H9 (cell line): ENCODE data around the gene SH3RF3. TPM values are rescaled to one million over a fixed set of nuclear protein-coding genes. Genes with fewer than 3 reads are reported as not detected.

Experiments
- DNase-seq: peaks from one replicate; pipeline ENCODE4 v3.0.0-alpha.2; 2017
- H2AFZ ChIP-seq: one replicate; pipeline ENCODE4 v1.6.1; 2013; ENCODE audit warnings: mild to moderate bottlenecking, low read length, control low read depth, moderate library complexity
- H2AK5ac ChIP-seq: 2 replicates; pipeline ENCODE4 v1.6.1; 2013; ENCODE audit warnings: low read length, control low read depth, mixed read lengths; ENCODE audit not compliant: insufficient read length
- H2BK120ac ChIP-seq: one replicate; pipeline ENCODE4 v1.6.1; 2013; ENCODE audit warnings: low read depth, mild to moderate bottlenecking, low read length, control low read depth, inconsistent platforms; ENCODE audit not compliant: poor library complexity, severe bottlenecking
- H2BK12ac ChIP-seq: 2 replicates; pipeline ENCODE4 v1.6.1; 2013; ENCODE audit warnings: low read length, control low read depth, mixed read lengths, low read depth; ENCODE audit not compliant: insufficient read length
- H2BK15ac ChIP-seq: 2 replicates; pipeline ENCODE4 v1.6.1; 2013; ENCODE audit warnings: low read depth, low read length, control low read depth
- H2BK20ac ChIP-seq: one replicate; pipeline ENCODE4 v1.6.1; 2013; ENCODE audit warnings: low read depth, mild to moderate bottlenecking, low read length, control low read depth, inconsistent platforms; ENCODE audit not compliant: poor library complexity, severe bottlenecking
- H2BK5ac ChIP-seq: 2 replicates; pipeline ENCODE4 v1.6.1; 2013; ENCODE audit warnings: low read length, control low read depth, mixed read lengths; ENCODE audit not compliant: insufficient read length
- H3K14ac ChIP-seq: 2 replicates; pipeline ENCODE4 v1.6.1; 2013; ENCODE audit warnings: low read length, control low read depth; ENCODE audit not compliant: insufficient read depth
- H3K18ac ChIP-seq: 2 replicates; pipeline ENCODE4 v1.6.1; 2013; ENCODE audit warnings: low read depth, mild to moderate bottlenecking, mixed read lengths, low read length, control low read depth; ENCODE audit not compliant: insufficient read length
- H3K23ac ChIP-seq: 2 replicates; pipeline ENCODE4 v1.6.1; 2013; ENCODE audit warnings: low read length, control low read depth, mixed read lengths, low read depth; ENCODE audit not compliant: insufficient read length
- H3K23me2 ChIP-seq: 2 replicates; pipeline ENCODE4 v1.6.1; 2013; ENCODE audit warnings: low read depth, mild to moderate bottlenecking, mixed read lengths, low read length, control low read depth; ENCODE audit not compliant: insufficient read length, poor library complexity, severe bottlenecking
- H3K27ac ChIP-seq: 2 replicates; pipeline ENCODE4 v1.5.1; 2013; ENCODE audit warnings: low read length, control low read depth, mixed read lengths, low read depth; ENCODE audit not compliant: insufficient read length
- H3K27me3 ChIP-seq: 2 replicates; pipeline ENCODE4 v1.6.1; 2013; ENCODE audit warnings: low read length, control low read depth, inconsistent platforms; ENCODE audit not compliant: insufficient read depth
- H3K4ac ChIP-seq: 2 replicates; pipeline ENCODE4 v1.6.1; 2013; ENCODE audit warnings: low read depth, mild to moderate bottlenecking, control low read depth, inconsistent platforms, low read length, moderate library complexity
- H3K4me1 ChIP-seq: 2 replicates; pipeline ENCODE4 v1.6.1; 2013; ENCODE audit warnings: low read length, control low read depth, inconsistent platforms; ENCODE audit not compliant: insufficient read depth
- H3K4me2 ChIP-seq: 2 replicates; pipeline ENCODE4 v1.6.1; 2013; ENCODE audit warnings: low read length, control low read depth, mixed read lengths; ENCODE audit not compliant: insufficient read length, insufficient read depth
- H3K56ac ChIP-seq: 2 replicates; pipeline ENCODE4 v1.6.1; 2013; ENCODE audit warnings: low read depth, mild to moderate bottlenecking, mixed read lengths, low read length, control low read depth; ENCODE audit not compliant: insufficient read length
- H3K79me1 ChIP-seq: 2 replicates; pipeline ENCODE4 v1.6.1; 2013; ENCODE audit warnings: low read depth, mild to moderate bottlenecking, moderate library complexity, low read length, control low read depth, inconsistent platforms; ENCODE audit not compliant: insufficient read depth, poor library complexity, severe bottlenecking
- H3K79me2 ChIP-seq: 2 replicates; pipeline ENCODE4 v1.6.1; 2013; ENCODE audit warnings: low read length, control low read depth, inconsistent platforms; ENCODE audit not compliant: insufficient read depth
- H3K9ac ChIP-seq: 2 replicates; pipeline ENCODE4 v1.6.1; 2013; ENCODE audit warnings: low read length, control low read depth, mixed read lengths; ENCODE audit not compliant: insufficient read length; ENCODE audit errors: extremely low read depth
- H3K9me3 ChIP-seq: one replicate; pipeline ENCODE4 v1.6.1; 2013; ENCODE audit warnings: low read depth, low read length, inconsistent platforms; ENCODE audit not compliant: control insufficient read depth
- H3T11ph ChIP-seq: one replicate; pipeline ENCODE4 v1.6.1; 2013; ENCODE audit warnings: mild to moderate bottlenecking, low read length, control low read depth, inconsistent platforms
- H4K20me1 ChIP-seq: one replicate; pipeline ENCODE4 v1.6.1; 2013; ENCODE audit not compliant: control insufficient read depth, insufficient read length, insufficient read depth
- H4K5ac ChIP-seq: 2 replicates; pipeline ENCODE4 v1.6.1; 2013; ENCODE audit warnings: low read depth, mild to moderate bottlenecking, mixed read lengths, low read length, control low read depth; ENCODE audit not compliant: insufficient read length
- H4K8ac ChIP-seq: replicated peaks from 2 replicates; pipeline ENCODE4 v1.6.1; 2013; ENCODE audit warnings: low read length, control low read depth, mixed read lengths, low read depth; ENCODE audit not compliant: insufficient read length
- H4K91ac ChIP-seq: 2 replicates; pipeline ENCODE4 v1.6.1; 2013; ENCODE audit warnings: low read depth, mild to moderate bottlenecking, moderate library complexity, mixed read lengths, low read length, control low read depth; ENCODE audit not compliant: insufficient read length
- H3K27ac Mint-ChIP-seq, 3 experiments: 2 replicates in 2 of 3; 3 replicates in 1 of 3; pipeline ENCODE4 v1.8.0; 2020 to 2021; ENCODE audit warnings: mixed read lengths in 3 of 3, mild to moderate bottlenecking in 1 of 3, moderate library complexity in 1 of 3
- H3K27me3 Mint-ChIP-seq: 2 replicates; pipeline ENCODE4 v1.8.0; 2021; ENCODE audit warnings: low read depth, mild to moderate bottlenecking, moderate library complexity, mixed read lengths
- H3K36me3 Mint-ChIP-seq, 3 experiments: 2 replicates in 2 of 3; 3 replicates in 1 of 3; pipeline ENCODE4 v1.8.0; 2020 to 2021; ENCODE audit warnings: low read depth in 3 of 3, mixed read lengths in 3 of 3; ENCODE audit not compliant: insufficient read depth in 1 of 3
- H3K4me1 Mint-ChIP-seq, 2 experiments: 2 replicates each; pipeline ENCODE4 v1.8.0; 2020; ENCODE audit warnings: mixed read lengths in 2 of 2
- H3K4me3 Mint-ChIP-seq, 2 experiments: 2 replicates in 1 of 2; 3 replicates in 1 of 2; pipeline ENCODE4 v1.8.0; 2020 to 2021; ENCODE audit warnings: mild to moderate bottlenecking in 2 of 2, mixed read lengths in 2 of 2, moderate library complexity in 1 of 2
- H3K9me3 Mint-ChIP-seq, 2 experiments: 2 replicates in 1 of 2; 3 replicates in 1 of 2; pipeline ENCODE4 v1.8.0; 2020; ENCODE audit warnings: mild to moderate bottlenecking in 2 of 2, mixed read lengths in 2 of 2, moderate library complexity in 1 of 2
- WGBS: extraction: QIAGEN DNeasy Blood & Tissue Kit; methylation state at CpG from one replicate; pipeline ENCODE4 v1.1.7; 2013; ENCODE audit warnings: missing lambda C conversion rate, low lambda C conversion rate, mixed read lengths; ENCODE audit not compliant: insufficient read length; ENCODE audit errors: extremely low coverage; 5-methylcytosine and 5-hydroxymethylcytosine counted together
- total RNA-seq: library from RNA; stranded (reverse); gene quantifications from 2 replicates; pipeline ENCODE4 v1.2.1, GENCODE V29; 2021
- TF ChIP-seq, protein P1 (sequence below): fragments of 200-600 bp; sonication (generic); conservative IDR thresholded peaks from 3 replicates; pipeline ENCODE4 v1.8.0; 2021; ENCODE audit warnings: antibody characterized with exemption, mild to moderate bottlenecking

SH3RF3 gene
- total RNA-seq, 1 experiment from 2014 or later = 0.46 TPM

DNA sequence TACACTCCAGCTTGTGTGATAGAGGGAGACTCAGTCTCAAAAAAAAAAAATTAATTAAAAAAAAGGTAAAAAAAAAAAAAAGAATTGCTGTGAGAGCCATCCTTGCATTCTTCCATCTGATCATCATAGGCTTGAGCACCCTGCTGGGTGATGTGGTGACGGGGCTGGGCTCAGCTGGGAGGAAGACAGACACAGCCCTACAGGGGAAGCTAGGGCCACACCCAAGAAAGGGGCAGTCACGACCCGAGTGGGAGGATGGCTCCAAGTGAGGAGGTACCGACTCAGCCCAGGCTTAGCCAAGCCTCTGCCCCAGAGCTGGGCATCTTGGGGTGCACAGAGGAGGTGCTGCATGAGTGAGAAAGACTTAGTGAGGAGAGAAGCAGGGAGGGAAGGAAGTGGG is 165.5 kb downstream of the SH3RF3 start:
- H3K9me3 ChIP-seq = no peaks in the 10 kb centered on the region
- H3K79me2 ChIP-seq = no peaks in the 10 kb centered on the region
- no peak overlapping the region for H3K4me2 ChIP-seq
- WGBS = no CpG with 5 or more reads among the region's 4 CpGs
- no peak overlapping the region for H2BK20ac ChIP-seq
- H4K5ac ChIP-seq = no peak overlapping the region
- H2BK5ac ChIP-seq = no peak overlapping the region
- H4K8ac ChIP-seq = no peak overlapping the region
- H3K27ac ChIP-seq = no peak overlapping the region
- no peak for DNase-seq
- no peaks in the 10 kb centered on the region for H4K20me1 ChIP-seq
- no peak overlapping the region for H3K27ac Mint-ChIP-seq
- H3K9ac ChIP-seq = no peak overlapping the region
- H3T11ph ChIP-seq = no peak overlapping the region
- H3K23ac ChIP-seq = no peak overlapping the region
- no peak overlapping the region for H2BK120ac ChIP-seq
- no peak overlapping the region for H3K4me3 Mint-ChIP-seq
- H3K27me3 ChIP-seq = no peaks in the 10 kb centered on the region
- TF ChIP-seq, protein P1, sequence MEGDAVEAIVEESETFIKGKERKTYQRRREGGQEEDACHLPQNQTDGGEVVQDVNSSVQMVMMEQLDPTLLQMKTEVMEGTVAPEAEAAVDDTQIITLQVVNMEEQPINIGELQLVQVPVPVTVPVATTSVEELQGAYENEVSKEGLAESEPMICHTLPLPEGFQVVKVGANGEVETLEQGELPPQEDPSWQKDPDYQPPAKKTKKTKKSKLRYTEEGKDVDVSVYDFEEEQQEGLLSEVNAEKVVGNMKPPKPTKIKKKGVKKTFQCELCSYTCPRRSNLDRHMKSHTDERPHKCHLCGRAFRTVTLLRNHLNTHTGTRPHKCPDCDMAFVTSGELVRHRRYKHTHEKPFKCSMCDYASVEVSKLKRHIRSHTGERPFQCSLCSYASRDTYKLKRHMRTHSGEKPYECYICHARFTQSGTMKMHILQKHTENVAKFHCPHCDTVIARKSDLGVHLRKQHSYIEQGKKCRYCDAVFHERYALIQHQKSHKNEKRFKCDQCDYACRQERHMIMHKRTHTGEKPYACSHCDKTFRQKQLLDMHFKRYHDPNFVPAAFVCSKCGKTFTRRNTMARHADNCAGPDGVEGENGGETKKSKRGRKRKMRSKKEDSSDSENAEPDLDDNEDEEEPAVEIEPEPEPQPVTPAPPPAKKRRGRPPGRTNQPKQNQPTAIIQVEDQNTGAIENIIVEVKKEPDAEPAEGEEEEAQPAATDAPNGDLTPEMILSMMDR = no peak
- no peaks in the 10 kb centered on the region for H3K23me2 ChIP-seq
- H3K4me1 ChIP-seq = no peaks in the 10 kb centered on the region; the same call in 1 of the 2 replicates
- H4K91ac ChIP-seq = no peak overlapping the region
- H3K4ac ChIP-seq = no peak overlapping the region
- H3K9me3 Mint-ChIP-seq = no peaks in the 10 kb centered on the region
- H3K27me3 Mint-ChIP-seq = no peaks in the 10 kb centered on the region; the same call in 1 of the 2 replicates
- H3K14ac ChIP-seq = no peak overlapping the region; the same call in 1 of the 2 replicates
- no peak overlapping the region for H3K18ac ChIP-seq
- H3K36me3 Mint-ChIP-seq = no peaks in the 10 kb centered on the region; a peak in 1 of 7 replicates
- H2BK15ac ChIP-seq = no peak overlapping the region
- H3K4me1 Mint-ChIP-seq = peaks cover 19 to 21% of the 10 kb centered on the region in 2 experiments
- no peaks in the 10 kb centered on the region for H3K79me1 ChIP-seq
- H2BK12ac ChIP-seq = no peak overlapping the region
- no peak overlapping the region for H3K56ac ChIP-seq
- no peak overlapping the region for H2AK5ac ChIP-seq
- no peak overlapping the region for H2AFZ ChIP-seq
